Endothelial cell of umbilical vein (primary cell): Measurements from ENCODE around the gene STK40. TPM values are rescaled to one million over a fixed set of nuclear protein-coding genes. Genes with fewer than 3 reads are reported as not detected.

Experiments
- BruUV-seq: library from RNA; stranded (reverse); fragments of 400-500 nt; replicated peaks from 2 replicates; lab custom pipeline; 2021; lab: Mats Ljungman, UMichigan
- CTCF ChIA-PET: fragments of 300-600, 350-600 bp; sonication (Branson Sonifier 250); formaldehyde crosslinking; loops from one replicate; lab custom pipeline; 2021; ENCODE audit warnings: antibody characterized with exemption, inconsistent platforms; lab: Charles Lee
- POLR2A ChIA-PET: fragments of 300-600, 350-600 bp; sonication (Branson Sonifier 250); formaldehyde crosslinking; loops from one replicate; lab custom pipeline; 2021; ENCODE audit warnings: antibody characterized with exemption, inconsistent platforms; lab: Charles Lee
- DNase-seq: peaks from one replicate; pipeline ENCODE4 v3.0.0-alpha.2; 2011; ENCODE audit warnings: low read depth, low spot score
- FAIRE-seq: peaks from 2 replicates; lab custom pipeline; 2011; peaks lifted over from hg19 to GRCh38; lab: Jason Lieb, UNC
- H2AFZ ChIP-seq: 2 replicates; pipeline ENCODE4 v1.6.0; 2012; ENCODE audit warnings: low read depth, low read length, control low read depth, inconsistent platforms
- H3K27ac ChIP-seq: 2 replicates; pipeline ENCODE4 v1.5.1; 2011; ENCODE audit warnings: low read depth, mild to moderate bottlenecking, control low read depth, low read length, moderate library complexity; ENCODE audit not compliant: insufficient read depth
- H3K27me3 ChIP-seq, 2 experiments: 2 replicates each; pipeline versions ENCODE4 v1.6.0 to v1.6.1; 2011; ENCODE audit warnings: low read length in 2 of 2, mixed read lengths in 1 of 2; ENCODE audit not compliant: control insufficient read depth in 2 of 2, insufficient read depth in 2 of 2
- H3K36me3 ChIP-seq, 2 experiments: 2 replicates in 1 of 2; 3 replicates in 1 of 2; pipeline ENCODE4 v1.5.1; 2011; ENCODE audit warnings: low read length in 2 of 2, mild to moderate bottlenecking in 1 of 2, moderate library complexity in 1 of 2; ENCODE audit not compliant: control insufficient read depth in 2 of 2, insufficient read depth in 2 of 2; ENCODE audit errors: extremely low read depth in 1 of 2
- H3K4me1 ChIP-seq: 3 replicates; pipeline ENCODE4 v1.5.1; 2011; ENCODE audit warnings: mild to moderate bottlenecking, low read length; ENCODE audit not compliant: control insufficient read depth, insufficient read depth; ENCODE audit errors: extremely low read depth
- H3K4me2 ChIP-seq: 2 replicates; pipeline ENCODE4 v1.6.1; 2011; ENCODE audit warnings: low read length, control low read depth, mixed read lengths; ENCODE audit not compliant: insufficient read depth
- H3K4me3 ChIP-seq, 3 experiments: fragments of 200-600 bp in 1 of 3; sonication (generic), shearing (Covaris generic) in 1 of 3; replicated peaks in 1 of 3; 2 replicates each; pipeline ENCODE4 v1.5.1; 2011 to 2016; ENCODE audit warnings: control low read depth in 3 of 3, low read length in 3 of 3, mild to moderate bottlenecking in 2 of 3, inconsistent platforms in 1 of 3, low read depth in 1 of 3, moderate library complexity in 1 of 3; ENCODE audit not compliant: insufficient read depth in 1 of 3
- H3K79me2 ChIP-seq: 2 replicates; pipeline ENCODE4 v1.6.0; 2012; ENCODE audit warnings: low read length, inconsistent platforms; ENCODE audit not compliant: control insufficient read depth, insufficient read depth
- H3K9ac ChIP-seq: replicated peaks from 2 replicates; pipeline ENCODE3; 2011; ENCODE audit warnings: low read length, control low read depth; ENCODE audit not compliant: insufficient read depth; ENCODE audit errors: extremely low read depth
- H3K9me1 ChIP-seq: replicated peaks from 3 replicates; pipeline ENCODE4 v1.6.0; 2011; ENCODE audit warnings: mild to moderate bottlenecking, low read length; ENCODE audit not compliant: control insufficient read depth, insufficient read depth; ENCODE audit errors: extremely low read depth
- H3K9me3 ChIP-seq: replicated peaks from 2 replicates; pipeline ENCODE4 v1.5.1; 2012; ENCODE audit warnings: low read length, inconsistent platforms; ENCODE audit not compliant: control insufficient read depth, insufficient read depth
- H4K20me1 ChIP-seq: replicated peaks from 2 replicates; pipeline ENCODE3; 2011; ENCODE audit warnings: mild to moderate bottlenecking, low read length; ENCODE audit not compliant: control insufficient read depth, insufficient read depth; ENCODE audit errors: extremely low read depth
- EZH2 ChIP-seq: IDR thresholded peaks from 2 replicates; pipeline ENCODE4 v1.6.1; 2012; ENCODE audit warnings: borderline replicate concordance, low read depth, mild to moderate bottlenecking, moderate library complexity, low read length, inconsistent platforms; ENCODE audit not compliant: severe bottlenecking
- FOS ChIP-seq: IDR thresholded peaks from 2 replicates; pipeline ENCODE4 v1.6.1; 2011; ENCODE audit warnings: mild to moderate bottlenecking, low read length, moderate library complexity, borderline replicate concordance; ENCODE audit not compliant: insufficient read depth
- GATA2 ChIP-seq: IDR thresholded peaks from 2 replicates; pipeline ENCODE4 v1.7.0; 2011; ENCODE audit warnings: low read depth, mild to moderate bottlenecking, moderate library complexity, mixed read lengths, low read length; ENCODE audit not compliant: insufficient read length, insufficient read depth
- JUN ChIP-seq: IDR thresholded peaks from 2 replicates; pipeline ENCODE4 v1.6.1; 2011; ENCODE audit warnings: borderline replicate concordance, low read depth; ENCODE audit not compliant: insufficient read length, insufficient read depth
- MYC ChIP-seq: IDR thresholded peaks from one replicate; pipeline ENCODE4 v1.6.1; 2011; ENCODE audit warnings: mild to moderate bottlenecking, low read depth, low read length
- POLR2A ChIP-seq: IDR thresholded peaks from 2 replicates; pipeline ENCODE4 v1.6.1; 2012; ENCODE audit warnings: low read depth, mild to moderate bottlenecking, control low read depth, low read length
- POLR2AphosphoS5 ChIP-seq: IDR thresholded peaks from 2 replicates; pipeline ENCODE4 v1.6.1; 2012; ENCODE audit warnings: low read depth, mild to moderate bottlenecking, control low read depth, low read length, moderate library complexity; ENCODE audit not compliant: insufficient read depth
- dilution Hi-C: fragments of 300-500 bp; cut with MboI; formaldehyde crosslinking; loops from one replicate; pipeline ENCODE4 v1.15.0; 2019; ENCODE audit warnings: low sequenced_read_pairs; ENCODE audit not compliant: extremely low pct_ligation_motif_present
- intact Hi-C: fragments of 100-400 bp; cut with micrococcal nuclease; formaldehyde crosslinking; loops from one replicate; pipeline ENCODE4 v1.10.0; 2022
- polyA plus RNA-seq, 4 experiments: library from polyadenylated mRNA; depleted of rRNA in 3 of 4; stranded (reverse) in 3 of 4; unstranded in 1 of 4; fragments of >200 nt; gene quantifications; 2 replicates each; pipeline versions ENCODE4 v1.2.1 to v1.2.3, GENCODE V29; 2011 to 2012; ENCODE audit warnings: missing spikeins in 1 of 4
- total RNA-seq: library from RNA; stranded (reverse); gene quantifications from 2 replicates; pipeline ENCODE4 v1.2.3, GENCODE V29; 2021
- TF ChIP-seq, protein P1 (sequence below), 2 donors: IDR thresholded peaks; 1 replicate in 1 of 2; 2 replicates in 1 of 2; pipeline ENCODE4 v1.5.1; 2011; ENCODE audit warnings: low read length in 2 of 2, mild to moderate bottlenecking in 2 of 2, moderate library complexity in 2 of 2, control low read depth in 1 of 2, inconsistent platforms in 1 of 2, low read depth in 1 of 2; ENCODE audit not compliant: insufficient read depth in 1 of 2; ENCODE audit errors: extremely low read depth in 1 of 2
- TF ChIP-seq, protein P2 (sequence below): IDR thresholded peaks from 2 replicates; pipeline ENCODE4 v1.6.1; 2011; ENCODE audit not compliant: insufficient read depth, insufficient read length

STK40 gene
- total and polyA plus RNA-seq, 2 donors (not counting 3 experiments of a cell fraction or from before 2014, with no cell fraction given), result 20.8 to 36.8 TPM

DNA sequence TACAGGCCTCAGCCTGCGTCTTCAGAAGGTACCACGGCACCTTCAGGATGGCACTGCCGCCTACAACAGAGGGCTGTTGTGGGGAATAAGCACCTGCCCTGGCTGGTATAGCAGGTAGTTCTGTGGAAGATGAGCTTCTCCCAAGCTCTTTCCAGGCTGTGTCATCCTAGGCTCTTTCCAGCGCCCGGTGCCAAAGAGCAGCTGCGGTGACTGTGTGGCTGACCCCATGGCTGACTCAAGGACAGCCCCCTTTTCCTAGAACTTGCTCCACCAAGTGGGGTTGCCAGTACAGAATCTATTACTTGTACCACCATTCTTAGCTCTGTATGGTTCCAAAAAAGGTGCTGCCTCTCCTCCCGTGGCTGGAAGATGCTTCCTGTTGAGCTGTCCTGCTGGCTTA, 40.4 kb downstream of the STK40 start:
- no peak for DNase-seq
- intact Hi-C loops, result no loop called here
- peaks cover 2 to 23% of the 10 kb centered on the region in 2 experiments for H3K36me3 ChIP-seq
- POLR2A ChIA-PET, result no interaction called here
- H3K4me2 ChIP-seq, result no peak overlapping the region
- CTCF ChIA-PET, result interaction anchor here (1.2 to 6.8 kb wide), 2 partner anchors 18 to 22 kb away, joined by 3 to 152 read pairs; no protein-coding TSS in a partner anchor
- no peaks in the 10 kb centered on the region for H3K27me3 ChIP-seq
- BruUV-seq, result no TSS peak
- dilution Hi-C loops, result no loop called here
- no peaks in the 10 kb centered on the region for H3K9me1 ChIP-seq
- no peak overlapping the region for H2AFZ ChIP-seq
- H3K79me2 ChIP-seq, result no peaks in the 10 kb centered on the region
- peaks cover 35% of the 10 kb centered on the region for H3K4me1 ChIP-seq
- FAIRE-seq, result no peak
- H3K4me3 ChIP-seq, result no peak overlapping the region
- H3K9me3 ChIP-seq, result no peaks in the 10 kb centered on the region
- H3K27ac ChIP-seq, result no peak overlapping the region
- H4K20me1 ChIP-seq, result no peaks in the 10 kb centered on the region
- TF ChIP-seq EZH2, result no peak
- TF ChIP-seq POLR2AphosphoS5, result no peak
- no peak overlapping the region for H3K9ac ChIP-seq

DNA sequence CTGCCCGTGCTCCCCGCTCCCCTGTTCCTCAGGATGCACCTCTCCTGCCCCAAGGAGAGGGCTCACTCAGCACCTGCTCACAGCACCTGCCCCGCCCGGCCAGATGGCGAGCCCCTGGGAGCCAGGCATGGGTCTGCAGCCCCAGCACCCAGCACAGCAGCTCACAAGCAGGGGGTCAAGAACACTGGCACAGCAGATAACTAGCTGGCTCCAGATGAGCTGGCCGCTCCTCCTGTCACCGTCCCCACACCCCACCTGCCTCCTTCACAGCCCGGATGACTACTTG, 41.4 kb downstream of the STK40 start:
- H4K20me1 ChIP-seq, result no peaks in the 10 kb centered on the region
- no peak overlapping the region for H3K4me3 ChIP-seq
- H3K9me1 ChIP-seq, result no peaks in the 10 kb centered on the region
- H3K36me3 ChIP-seq, result peaks cover 2 to 25% of the 10 kb centered on the region in 2 experiments
- dilution Hi-C loops, result no loop called here
- ChIA-PET POLR2A (interaction anchor here (1.1 kb wide), 1 partner anchor 23 kb away, joined by 4 read pairs; no protein-coding TSS in a partner anchor), CTCF (interaction anchor here (1.2 to 6.8 kb wide), 3 partner anchors 19 to 44 kb away, joined by 3 to 152 read pairs (median 55); no protein-coding TSS in a partner anchor)
- peaks cover 28% of the 10 kb centered on the region for H3K4me1 ChIP-seq
- BruUV-seq, result no TSS peak
- no peak for FAIRE-seq
- H3K79me2 ChIP-seq, result no peaks in the 10 kb centered on the region
- H3K4me2 ChIP-seq, result no peak overlapping the region
- intact Hi-C loops, result no loop called here
- H3K27me3 ChIP-seq, result no peaks in the 10 kb centered on the region
- no peak overlapping the region for H3K9ac ChIP-seq
- H3K9me3 ChIP-seq, result no peaks in the 10 kb centered on the region
- H2AFZ ChIP-seq, result no peak overlapping the region
- H3K27ac ChIP-seq, result no peak overlapping the region
- DNase-seq, result no peak
- TF ChIP-seq, protein P1, sequence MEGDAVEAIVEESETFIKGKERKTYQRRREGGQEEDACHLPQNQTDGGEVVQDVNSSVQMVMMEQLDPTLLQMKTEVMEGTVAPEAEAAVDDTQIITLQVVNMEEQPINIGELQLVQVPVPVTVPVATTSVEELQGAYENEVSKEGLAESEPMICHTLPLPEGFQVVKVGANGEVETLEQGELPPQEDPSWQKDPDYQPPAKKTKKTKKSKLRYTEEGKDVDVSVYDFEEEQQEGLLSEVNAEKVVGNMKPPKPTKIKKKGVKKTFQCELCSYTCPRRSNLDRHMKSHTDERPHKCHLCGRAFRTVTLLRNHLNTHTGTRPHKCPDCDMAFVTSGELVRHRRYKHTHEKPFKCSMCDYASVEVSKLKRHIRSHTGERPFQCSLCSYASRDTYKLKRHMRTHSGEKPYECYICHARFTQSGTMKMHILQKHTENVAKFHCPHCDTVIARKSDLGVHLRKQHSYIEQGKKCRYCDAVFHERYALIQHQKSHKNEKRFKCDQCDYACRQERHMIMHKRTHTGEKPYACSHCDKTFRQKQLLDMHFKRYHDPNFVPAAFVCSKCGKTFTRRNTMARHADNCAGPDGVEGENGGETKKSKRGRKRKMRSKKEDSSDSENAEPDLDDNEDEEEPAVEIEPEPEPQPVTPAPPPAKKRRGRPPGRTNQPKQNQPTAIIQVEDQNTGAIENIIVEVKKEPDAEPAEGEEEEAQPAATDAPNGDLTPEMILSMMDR (IDR thresholded peaks at IDR 0.05; ENCODE audit: extremely low read depth in 1 of 2, insufficient read depth in 1 of 2, low read depth in 1 of 2, low read length in 2 of 2), result no peak
- TF ChIP-seq POLR2AphosphoS5 (no peak), MYC (no peak), GATA2 (no peak), EZH2 (no peak), POLR2A (no peak), JUN (no peak), FOS (no peak)
- TF ChIP-seq, protein P2, sequence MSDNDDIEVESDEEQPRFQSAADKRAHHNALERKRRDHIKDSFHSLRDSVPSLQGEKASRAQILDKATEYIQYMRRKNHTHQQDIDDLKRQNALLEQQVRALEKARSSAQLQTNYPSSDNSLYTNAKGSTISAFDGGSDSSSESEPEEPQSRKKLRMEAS, result no peak
